Measurements from ENCODE around the gene CARD10.

The CARD10 gene

DNA sequence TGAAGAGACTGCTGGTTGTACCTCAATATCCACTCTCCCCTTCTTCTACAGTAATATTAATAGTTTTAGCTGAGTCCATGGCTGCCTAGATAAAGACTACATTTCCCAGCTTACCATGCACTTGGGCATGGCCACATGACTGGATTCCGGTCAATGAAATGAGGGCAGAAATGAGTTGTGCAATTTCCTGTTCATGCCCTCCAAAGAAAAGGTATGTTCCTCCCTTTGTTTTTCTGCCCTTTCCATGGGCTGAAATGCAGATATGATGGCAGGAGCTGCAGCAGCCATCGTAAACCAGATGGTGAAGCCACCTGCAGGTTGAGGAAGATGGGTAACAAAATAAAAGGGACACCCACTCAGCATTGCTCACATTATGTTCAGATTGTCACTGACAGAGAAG is 76.7 kb downstream of the CARD10 start:
- H3K36me3 ChIP-seq (ENCODE audit: control insufficient read depth, insufficient read depth, low read length): no peaks in the 10 kb centered on the region
- H3K9me3 ChIP-seq (ENCODE audit: control insufficient read depth, insufficient read depth, low read length): no peaks in the 10 kb centered on the region
- no peaks in the 10 kb centered on the region for H3K27me3 ChIP-seq (ENCODE audit: control insufficient read depth, insufficient read depth, low read length)
- no peak overlapping the region for H3K4me3 ChIP-seq (ENCODE audit: low read depth, low read length)
- H3K9ac ChIP-seq (ENCODE audit: low read depth, low read length): no peak overlapping the region
- no peaks in the 10 kb centered on the region for H3K4me1 ChIP-seq (ENCODE audit: control insufficient read depth, insufficient read depth, low read length)

DNA sequence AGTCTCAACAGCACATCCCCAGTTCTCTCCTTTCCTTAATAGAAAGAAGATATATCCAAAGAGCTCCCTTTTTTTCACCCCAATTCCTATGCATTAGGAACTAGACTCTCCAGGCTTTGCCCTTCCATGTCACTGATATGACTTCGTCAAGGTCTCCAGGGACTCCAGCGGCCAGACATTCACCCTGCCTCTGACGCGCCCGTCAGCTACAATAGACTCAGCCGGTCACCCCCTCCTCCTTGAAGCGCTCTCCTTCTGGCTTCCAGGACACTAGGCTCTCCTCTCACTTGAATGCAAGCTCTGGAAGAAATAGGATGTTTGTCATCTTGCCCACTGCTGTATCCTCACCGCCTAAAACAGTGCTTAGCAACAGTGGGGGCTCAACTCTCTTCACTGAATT is 77.1 kb downstream of the CARD10 start:
- Histone ChIP-seq H3K9ac (ENCODE audit: low read depth, low read length) (no peak overlapping the region), H3K36me3 (ENCODE audit: control insufficient read depth, insufficient read depth, low read length) (no peaks in the 10 kb centered on the region), H3K4me3 (ENCODE audit: low read depth, low read length) (no peak overlapping the region), H3K9me3 (ENCODE audit: control insufficient read depth, insufficient read depth, low read length) (no peaks in the 10 kb centered on the region), H3K4me1 (ENCODE audit: control insufficient read depth, insufficient read depth, low read length) (no peaks in the 10 kb centered on the region), H3K27me3 (ENCODE audit: control insufficient read depth, insufficient read depth, low read length) (no peaks in the 10 kb centered on the region)

DNA sequence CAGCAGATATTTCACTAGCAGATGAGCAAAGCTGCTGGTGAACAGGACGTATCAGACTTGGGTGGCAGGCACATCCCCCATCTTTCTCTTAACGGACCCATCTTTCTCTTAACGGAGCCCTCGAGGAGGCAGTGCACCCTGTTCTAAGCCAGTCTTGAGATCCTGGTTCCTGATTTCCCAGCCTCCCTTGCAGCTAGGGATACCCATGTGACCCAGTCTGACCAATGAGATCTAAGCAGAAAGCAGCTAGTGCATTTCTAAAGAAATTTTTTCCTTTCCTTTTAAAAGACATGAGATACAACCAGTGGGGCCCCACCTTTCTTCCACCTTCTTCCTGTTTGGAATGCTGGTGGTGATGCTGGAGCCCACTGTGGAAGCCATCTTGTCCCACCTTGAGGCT is 78.3 kb downstream of the CARD10 start:
- no peaks in the 10 kb centered on the region for H3K27me3 ChIP-seq (ENCODE audit: control insufficient read depth, insufficient read depth, low read length)
- no peaks in the 10 kb centered on the region for H3K9me3 ChIP-seq (ENCODE audit: control insufficient read depth, insufficient read depth, low read length)
- no peaks in the 10 kb centered on the region for H3K36me3 ChIP-seq (ENCODE audit: control insufficient read depth, insufficient read depth, low read length)
- H3K9ac ChIP-seq (ENCODE audit: low read depth, low read length): no peak overlapping the region
- no peak overlapping the region for H3K4me3 ChIP-seq (ENCODE audit: low read depth, low read length)
- H3K4me1 ChIP-seq (ENCODE audit: control insufficient read depth, insufficient read depth, low read length): no peaks in the 10 kb centered on the region
